ENCODE data around the gene IGFLR1.
"Not testable (repeated sequence)": the region's sequence is repeated elsewhere in the genome, so short reads cannot be mapped to it uniquely, and the experiment has no call there.

IGFLR1 gene

GRCh38 chr19:35739275-35740107 lies 2.8 kb downstream of the IGFLR1 start:
- no peak for DNase-seq (ENCODE audit: low spot score)

- no peak for DNase-seq (ENCODE audit: low spot score)
Observed at GRCh38 chr19:35738887-35739229, 3.4 kb downstream of the IGFLR1 start.

- DNase-seq (ENCODE audit: low spot score), result no peak
Observed at GRCh38 chr19:35738021-35738886, 4.0 kb downstream of the IGFLR1 start.

GRCh38 chr19:35736913-35737886 lies 5.1 kb downstream of the IGFLR1 start:
- no peak for DNase-seq (ENCODE audit: low spot score)

DNA sequence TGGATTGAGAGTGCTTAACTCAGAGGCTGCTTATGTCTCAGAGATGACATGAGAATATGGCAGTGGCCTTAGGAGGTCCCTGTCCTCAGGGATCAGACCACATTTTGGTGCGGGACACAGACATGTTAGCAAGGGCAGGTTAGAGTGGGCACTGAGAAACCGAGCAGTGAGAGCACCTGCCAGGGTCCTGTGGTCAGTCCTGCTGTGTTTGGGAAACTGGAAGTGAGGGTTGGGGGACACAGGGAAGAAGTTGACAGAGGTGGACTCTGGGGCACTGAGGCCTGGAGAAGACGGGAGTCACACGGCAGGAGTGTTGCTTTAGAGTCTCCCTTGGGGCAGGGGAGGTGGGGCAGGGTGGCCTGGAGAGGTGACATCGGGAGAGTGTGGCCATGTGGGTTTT lies 7.4 kb downstream of the IGFLR1 start:
- DNase-seq (ENCODE audit: low spot score), result no peak

DNA sequence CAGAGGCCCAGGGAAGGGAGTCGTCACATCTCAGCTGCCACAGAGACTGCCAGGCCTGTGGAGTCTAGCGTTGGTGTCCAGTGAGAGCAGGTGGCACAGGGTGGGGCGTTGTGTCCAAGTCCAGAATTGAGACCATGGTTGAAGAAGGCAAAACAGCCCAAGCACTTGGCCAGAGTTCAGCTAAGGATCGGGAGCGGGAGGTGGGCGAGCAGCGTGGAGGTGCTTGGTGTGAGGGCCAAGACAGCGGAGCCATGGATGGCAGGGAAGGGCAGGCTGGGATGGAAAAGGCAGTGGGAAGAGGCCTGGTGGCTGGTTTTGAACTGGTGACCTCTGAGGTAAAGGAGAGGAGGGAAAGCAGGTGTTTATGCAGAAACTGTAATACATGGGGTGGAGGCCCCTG lies 8.0 kb downstream of the IGFLR1 start:
- no peak for DNase-seq (ENCODE audit: low spot score)

GRCh38 chr19:35733180-35734125 lies 8.8 kb downstream of the IGFLR1 start:
- no peak for DNase-seq (ENCODE audit: low spot score)

GRCh38 chr19:35732540-35733179 lies 9.6 kb downstream of the IGFLR1 start:
- DNase-seq (ENCODE audit: low spot score), result no peak

- DNase-seq (ENCODE audit: low spot score), result no peak
Observed at GRCh38 chr19:35731779-35732405, 10.4 kb downstream of the IGFLR1 start.

DNA sequence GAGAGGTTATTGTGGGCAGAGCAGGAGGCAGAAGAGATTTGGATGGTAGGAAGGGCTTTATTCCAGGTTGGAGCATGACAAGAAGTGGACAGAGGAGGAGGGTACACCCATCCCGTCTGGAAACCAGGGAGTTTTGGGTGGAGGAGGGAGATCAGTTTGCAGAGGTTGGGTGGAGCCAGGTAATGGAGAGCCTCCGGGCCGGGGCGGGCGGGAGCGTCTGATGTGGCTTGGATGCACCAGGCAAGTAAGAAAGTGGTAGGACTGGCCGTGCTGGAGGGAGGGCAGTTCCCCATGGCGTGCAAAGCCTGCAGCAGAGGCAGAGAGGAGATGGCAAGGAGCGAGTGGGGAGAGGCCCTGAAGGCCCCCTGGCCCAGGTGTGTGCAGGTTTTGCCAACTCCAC lies 10.9 kb downstream of the IGFLR1 start:
- no peak for DNase-seq (ENCODE audit: low spot score)

DNA sequence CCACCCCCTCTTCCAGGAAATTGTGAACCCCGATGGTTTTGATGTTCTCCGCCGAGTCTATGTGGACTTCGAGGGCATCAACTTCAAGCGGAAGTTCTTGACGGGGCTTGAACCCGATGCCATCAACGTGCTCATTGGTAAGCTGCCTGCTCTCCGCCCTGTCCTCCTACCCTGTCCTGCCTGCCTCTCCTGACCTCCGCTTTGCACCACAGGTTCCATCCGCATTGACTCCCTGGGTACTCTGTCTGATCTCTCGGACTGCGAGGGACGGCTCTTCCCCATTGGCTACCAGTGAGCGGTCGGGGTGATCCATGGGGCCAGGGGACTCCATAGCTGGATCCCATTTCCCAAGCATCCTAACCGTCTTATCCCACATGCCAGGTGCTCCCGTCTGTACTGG lies 11.9 kb downstream of the IGFLR1 start:
- DNase-seq (ENCODE audit: low spot score), result no peak

- no peak for DNase-seq (ENCODE audit: low spot score)
Observed at GRCh38 chr19:35729763-35730162, 12.5 kb downstream of the IGFLR1 start.

GRCh38 chr19:35729021-35729420 lies 13.2 kb downstream of the IGFLR1 start:
- no peak for DNase-seq (ENCODE audit: low spot score)

DNA sequence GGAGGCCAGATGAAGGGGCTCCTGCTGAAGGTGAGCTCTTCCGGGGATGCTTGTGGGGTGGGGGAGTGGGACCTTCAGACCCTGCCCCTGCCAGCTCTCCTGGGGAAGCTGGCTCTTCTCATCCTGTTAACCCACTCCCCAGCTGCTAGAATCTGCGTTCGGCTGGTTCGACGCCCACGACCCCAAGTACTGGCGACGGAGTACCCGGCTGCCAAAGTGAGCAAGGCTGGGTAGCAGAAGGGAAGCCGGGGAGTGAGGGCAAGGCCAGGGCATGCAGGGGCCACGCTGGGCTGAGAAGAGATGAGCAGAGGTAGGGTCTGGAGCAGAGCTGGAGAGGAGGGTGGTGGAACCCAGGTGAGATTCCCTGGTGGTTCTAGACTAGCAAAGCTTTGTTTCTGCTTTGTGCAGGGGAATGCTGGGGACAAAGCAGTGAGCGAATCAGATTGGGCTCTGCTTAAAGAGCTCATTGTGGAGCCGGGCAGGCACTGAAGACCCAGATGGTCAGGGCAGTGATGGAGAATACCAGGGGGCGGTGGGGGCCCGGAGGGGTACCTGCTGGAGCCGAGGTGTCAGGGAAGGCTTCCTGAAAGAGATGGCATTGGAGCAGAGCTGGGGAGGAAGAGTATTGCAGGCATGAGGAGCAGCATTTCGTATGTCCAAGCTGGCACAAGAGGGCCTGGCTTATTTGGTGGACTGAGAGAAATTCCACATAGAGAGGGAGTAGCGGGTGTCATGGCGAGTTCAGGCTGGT lies 14.1 kb downstream of the IGFLR1 start:
- DNase-seq (ENCODE audit: low spot score), result no peak

DNA sequence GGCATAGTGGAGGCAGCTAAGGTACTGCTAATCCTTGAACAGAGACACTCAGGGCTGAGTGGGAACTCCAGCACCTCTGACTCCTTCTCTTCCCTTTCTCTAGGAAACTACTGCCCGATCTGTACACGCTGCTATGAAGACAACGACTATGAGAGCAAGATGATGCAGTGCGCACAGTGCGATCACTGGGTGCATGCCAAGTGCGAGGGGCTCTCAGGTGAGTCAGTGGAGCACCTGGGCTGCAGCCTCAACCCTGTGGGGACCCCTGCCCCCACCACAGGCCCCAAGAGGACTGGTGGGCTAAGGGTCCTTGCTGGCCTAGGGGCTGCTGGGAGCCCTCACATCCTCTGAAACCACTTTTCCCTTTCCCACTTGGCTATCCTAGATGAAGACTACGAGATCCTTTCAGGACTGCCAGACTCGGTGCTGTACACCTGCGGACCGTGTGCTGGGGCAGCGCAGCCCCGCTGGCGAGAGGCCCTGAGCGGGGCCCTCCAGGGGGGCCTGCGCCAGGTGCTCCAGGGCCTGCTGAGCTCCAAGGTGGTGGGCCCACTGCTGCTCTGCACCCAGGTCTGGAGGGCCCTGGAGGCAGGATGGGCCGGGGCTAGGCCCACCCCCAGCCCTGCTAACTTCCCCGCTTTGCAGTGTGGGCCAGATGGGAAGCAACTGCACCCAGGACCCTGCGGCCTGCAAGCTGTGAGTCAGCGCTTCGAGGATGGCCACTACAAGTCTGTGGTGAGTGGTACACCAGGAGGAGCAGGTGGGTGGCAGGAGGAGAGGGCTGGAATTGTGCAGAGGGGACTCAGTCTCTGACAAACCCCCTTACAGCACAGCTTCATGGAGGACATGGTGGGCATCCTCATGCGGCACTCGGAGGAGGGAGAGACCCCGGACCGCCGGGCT lies 14.9 kb downstream of the IGFLR1 start:
- DNase-seq (ENCODE audit: low spot score), result no peak

DNA sequence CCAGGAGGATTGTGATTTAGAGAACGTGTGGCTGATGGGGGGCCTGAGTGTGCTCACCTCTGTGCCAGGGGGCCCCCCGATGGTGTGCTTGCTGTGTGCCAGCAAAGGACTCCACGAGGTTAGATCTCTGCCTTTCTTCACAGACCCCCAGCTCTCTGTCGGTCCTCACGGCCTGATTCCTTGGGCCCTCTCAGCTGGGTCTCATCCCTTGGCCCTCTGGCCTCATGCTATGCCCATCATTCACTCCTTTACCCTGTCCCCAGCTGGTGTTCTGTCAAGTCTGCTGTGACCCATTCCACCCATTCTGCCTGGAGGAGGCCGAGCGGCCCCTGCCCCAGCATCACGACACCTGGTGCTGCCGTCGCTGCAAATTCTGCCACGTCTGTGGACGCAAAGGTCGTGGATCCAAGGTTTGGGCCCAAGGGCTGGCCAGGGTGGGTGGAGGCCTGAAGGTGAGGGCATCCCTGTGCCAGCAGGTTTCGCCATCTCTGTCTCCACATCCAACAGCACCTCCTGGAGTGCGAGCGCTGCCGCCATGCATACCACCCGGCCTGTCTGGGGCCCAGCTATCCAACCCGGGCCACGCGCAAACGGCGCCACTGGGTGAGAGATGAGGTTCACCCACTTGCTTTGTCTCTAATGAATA lies 16.9 kb downstream of the IGFLR1 start:
- no peak for DNase-seq (ENCODE audit: low spot score)

DNA sequence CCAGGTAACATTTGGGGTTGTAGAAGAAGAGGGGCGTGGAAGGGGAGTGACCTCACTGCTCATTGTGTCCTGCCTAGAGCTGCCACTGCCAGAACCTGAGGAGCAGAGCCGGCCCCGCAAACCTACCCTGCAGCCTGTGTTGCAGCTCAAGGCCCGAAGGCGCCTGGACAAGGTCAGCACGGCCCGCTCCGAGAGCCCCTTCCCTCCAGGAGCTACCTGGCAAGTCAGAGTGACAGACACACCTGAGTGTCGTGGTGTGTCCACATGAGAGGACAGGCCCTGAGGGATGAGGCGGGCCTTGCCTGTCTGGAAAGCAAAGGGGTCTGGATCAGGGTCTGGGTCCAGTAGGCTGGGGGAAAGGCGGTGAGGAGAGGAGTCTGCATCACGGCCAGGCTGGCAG lies 17.7 kb downstream of the IGFLR1 start:
- no peak for DNase-seq (ENCODE audit: low spot score)

DNA sequence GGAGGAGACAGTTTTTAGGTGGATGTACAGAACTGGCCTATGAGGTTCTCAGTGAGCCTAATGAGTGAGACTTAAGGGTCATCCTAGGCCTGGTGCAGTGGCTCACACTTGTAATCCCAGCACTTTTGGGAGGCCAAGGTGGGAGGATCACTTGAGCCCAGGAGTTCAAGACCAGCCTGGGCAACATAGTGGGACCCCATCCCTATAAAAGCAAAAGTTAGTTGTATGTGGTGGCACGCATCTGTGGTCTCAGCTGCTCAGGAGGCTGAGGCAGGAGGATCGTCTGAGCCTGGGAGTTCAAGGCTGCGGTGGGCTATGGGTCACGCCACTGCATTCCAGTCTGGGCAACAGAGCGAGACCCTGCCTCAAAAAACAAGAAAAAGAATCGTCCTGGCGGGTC lies 18.1 kb downstream of the IGFLR1 start:
- DNase-seq (ENCODE audit: low spot score), result not testable (repeated sequence)

Measured in left forelimb (tissue), 1 donor.